ENCODE results near the gene ADCK1. TPM values are rescaled to one million over a fixed set of nuclear protein-coding genes. Genes with fewer than 3 reads are reported as not detected.

ADCK1 gene
- total and polyA plus RNA-seq, 2 experiments from 2014 or later, result 6.7 to 11.2 TPM

GRCh38 chr14:77837926-77838325 lies 38.0 kb downstream of the ADCK1 start (continued):
- TF ChIP-seq CTCF (conservative IDR thresholded peaks at IDR 0.05; ENCODE audit: low read depth in 2 of 2), result no peak
- TF ChIP-seq EZH2 (IDR thresholded peaks at IDR 0.05; ENCODE audit: low read depth, unreplicated experiment), result no peak

GRCh38 chr14:77838831-77839511 lies 39.1 kb downstream of the ADCK1 start:
- H3K79me2 ChIP-seq (replicated peaks; ENCODE audit: insufficient read depth), result no peaks in the 10 kb centered on the region
- Mint-ChIP-seq H3K9me3 (no peaks in the 10 kb centered on the region), H3K27me3 (ENCODE audit: insufficient read depth, low read depth, poor library complexity) (peaks cover 2% of the 10 kb centered on the region), H3K4me1 (peaks cover 8% of the 10 kb centered on the region), H3K36me3 (ENCODE audit: low read depth) (no peaks in the 10 kb centered on the region; the same call in 2 of the 3 replicates), H3K4me3 (no peak overlapping the region), H3K27ac (no peak overlapping the region; the same call in 1 of the 2 replicates)
- H3K4me3 ChIP-seq, result no peak overlapping the region
- no peaks in the 10 kb centered on the region for H3K27me3 ChIP-seq (ENCODE audit: insufficient read depth)
- H3K4me2 ChIP-seq, result no peak overlapping the region
- no peak overlapping the region for H2AFZ ChIP-seq
- DNase-seq (ENCODE audit: low spot score) (peak; percentile 19), ATAC-seq (peak; percentile 63)
- no peak overlapping the region for H3K27ac ChIP-seq (ENCODE audit: low read depth)
- H3K9me2 ChIP-seq (ENCODE audit: insufficient read depth), result no peaks in the 10 kb centered on the region
- H4K20me1 ChIP-seq (replicated peaks; ENCODE audit: insufficient read depth), result no peaks in the 10 kb centered on the region
- no peaks in the 10 kb centered on the region for H3K4me1 ChIP-seq (ENCODE audit: insufficient read depth)
- no peaks in the 10 kb centered on the region for H3F3A ChIP-seq (replicated peaks; ENCODE audit: low read depth)
- H3K36me3 ChIP-seq (ENCODE audit: insufficient read depth), result no peaks in the 10 kb centered on the region
- TF ChIP-seq ETS1 (IDR thresholded peaks at IDR 0.05) (no peak), ZNF462 (CRISPR knock-in tag; IDR thresholded peaks at IDR 0.05) (no peak), REST (IDR thresholded peaks at IDR 0.05; ENCODE audit: unreplicated experiment) (no peak), CTCF (conservative IDR thresholded peaks at IDR 0.05; ENCODE audit: low read depth in 2 of 2) (no peak), ZNF114 (CRISPR knock-in tag; IDR thresholded peaks at IDR 0.05) (no peak), ZNF331 (CRISPR knock-in tag; IDR thresholded peaks at IDR 0.05; ENCODE audit: low read depth) (no peak), STAT1 (IDR thresholded peaks at IDR 0.05; ENCODE audit: unreplicated experiment) (no peak), EZH2 (IDR thresholded peaks at IDR 0.05; ENCODE audit: low read depth, unreplicated experiment) (no peak)
